ENCODE results near the gene TPX2.

GRCh38 chr20:31829731-31830130, 90.6 kb downstream of the TPX2 start:
- TF ChIP-seq CTCF (IDR thresholded peaks at IDR 0.05): no peak
- TF ChIP-seq POLR2A (IDR thresholded peaks at IDR 0.05): no peak

All from Peyer's patch (tissue), 4 donors.